HG03159 (cell line): ENCODE data around the gene DAGLA.

Experiments
- ATAC-seq: cut with Tn5 transposase; IDR thresholded peaks from one replicate; pipeline ENCODE4 v1.9.1; 2021; ENCODE audit warnings: mild to moderate bottlenecking, moderate library complexity; ENCODE audit not compliant: unreplicated experiment

The DAGLA gene

DNA sequence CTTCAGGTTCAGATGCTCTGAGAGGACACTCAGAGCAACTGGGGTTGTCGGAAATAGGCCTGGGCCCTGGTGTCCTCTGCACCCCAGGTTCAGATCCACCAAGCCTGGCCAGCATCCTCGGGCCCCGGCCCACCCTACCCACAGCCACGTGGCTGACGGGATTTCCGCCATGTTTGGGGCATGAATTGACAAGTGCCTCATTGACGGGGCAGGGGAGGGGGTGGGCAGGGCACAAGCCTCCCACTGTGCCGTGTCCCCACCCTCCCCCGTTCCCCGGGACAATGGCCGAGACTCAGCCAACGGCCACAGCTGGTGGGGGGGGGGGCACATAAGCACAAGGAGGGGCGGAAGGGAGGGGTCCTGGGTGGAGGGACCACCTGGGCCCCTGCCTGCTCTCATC lies 80.8 kb downstream of the DAGLA start:
- ATAC-seq: no peak

DNA sequence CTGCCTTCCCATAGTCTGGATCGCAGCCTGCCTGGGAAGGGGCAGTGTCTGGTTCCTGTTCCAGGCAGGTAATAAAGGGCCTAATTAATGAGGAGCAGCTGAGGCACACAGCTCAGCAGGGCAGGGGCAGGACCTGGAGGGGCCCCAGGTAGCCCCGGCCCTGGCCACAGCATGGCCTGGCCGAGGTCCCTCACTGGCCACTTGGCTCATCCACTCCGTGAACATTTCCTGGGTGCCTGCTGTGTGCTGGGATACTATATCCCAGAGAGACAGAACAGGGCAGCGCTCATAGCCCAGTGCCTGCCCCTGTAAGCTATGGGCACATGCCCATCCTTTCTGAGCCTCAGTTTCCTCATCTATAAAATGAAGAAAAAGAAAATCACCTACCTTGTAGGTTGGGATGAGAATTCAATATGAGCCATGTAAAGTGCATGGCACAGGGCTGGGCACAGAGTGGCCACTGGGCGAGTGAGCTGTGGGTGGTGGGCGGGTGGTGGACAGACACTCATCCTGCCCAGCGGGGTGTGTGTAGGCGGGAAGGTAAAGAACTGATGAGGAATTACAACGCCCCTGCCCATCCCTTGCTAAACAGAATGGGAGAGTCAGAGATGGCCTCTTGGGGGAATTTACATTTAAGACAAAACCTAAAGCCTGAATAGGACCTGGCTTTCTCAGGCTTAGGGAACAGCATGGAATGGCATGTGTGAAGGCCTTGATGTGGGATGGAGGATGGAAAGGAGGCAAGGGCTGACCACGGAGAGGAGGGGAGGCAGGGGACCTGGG lies 81.4 kb downstream of the DAGLA start:
- ATAC-seq: no peak

DNA sequence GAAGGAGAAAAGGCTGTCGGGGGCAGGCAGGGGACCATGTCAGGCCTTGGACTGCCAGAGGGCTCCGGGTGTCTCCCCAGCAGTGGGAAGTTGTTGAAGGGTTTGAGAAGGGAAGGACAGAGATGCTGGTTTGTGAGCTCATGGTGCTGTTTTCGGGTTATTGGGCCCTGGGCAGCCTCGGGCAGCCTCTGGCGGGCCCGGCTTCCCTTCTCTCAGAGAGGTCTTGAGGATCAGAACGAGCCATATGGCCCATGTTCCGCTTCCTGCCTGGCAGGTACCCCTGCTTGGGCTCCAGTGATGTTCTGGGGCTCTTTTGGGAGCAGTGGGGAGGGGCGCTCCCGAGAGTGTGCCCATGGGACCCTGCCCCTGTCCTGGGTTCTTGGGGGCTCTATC lies 82.0 kb downstream of the DAGLA start:
- ATAC-seq: no peak

DNA sequence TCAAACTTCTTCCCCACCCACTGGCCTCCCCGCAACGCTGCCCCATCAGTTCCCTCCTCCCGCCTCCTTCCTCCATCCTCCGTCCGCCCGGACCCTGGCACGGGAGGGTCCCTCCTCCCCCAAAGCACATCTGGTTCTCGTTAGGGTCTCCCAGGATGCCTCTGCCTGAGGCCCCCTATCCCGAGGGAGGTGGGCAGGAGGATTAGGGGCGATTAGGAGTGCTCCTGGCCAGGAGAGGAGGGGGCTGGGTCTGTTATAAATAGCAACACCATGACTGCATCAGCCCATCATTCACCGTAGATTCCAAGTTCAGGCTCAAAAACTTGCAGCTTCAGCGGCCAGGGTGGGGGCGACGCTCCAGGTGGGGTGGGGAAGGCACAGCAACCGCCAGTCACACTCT lies 82.6 kb downstream of the DAGLA start:
- ATAC-seq: no peak

DNA sequence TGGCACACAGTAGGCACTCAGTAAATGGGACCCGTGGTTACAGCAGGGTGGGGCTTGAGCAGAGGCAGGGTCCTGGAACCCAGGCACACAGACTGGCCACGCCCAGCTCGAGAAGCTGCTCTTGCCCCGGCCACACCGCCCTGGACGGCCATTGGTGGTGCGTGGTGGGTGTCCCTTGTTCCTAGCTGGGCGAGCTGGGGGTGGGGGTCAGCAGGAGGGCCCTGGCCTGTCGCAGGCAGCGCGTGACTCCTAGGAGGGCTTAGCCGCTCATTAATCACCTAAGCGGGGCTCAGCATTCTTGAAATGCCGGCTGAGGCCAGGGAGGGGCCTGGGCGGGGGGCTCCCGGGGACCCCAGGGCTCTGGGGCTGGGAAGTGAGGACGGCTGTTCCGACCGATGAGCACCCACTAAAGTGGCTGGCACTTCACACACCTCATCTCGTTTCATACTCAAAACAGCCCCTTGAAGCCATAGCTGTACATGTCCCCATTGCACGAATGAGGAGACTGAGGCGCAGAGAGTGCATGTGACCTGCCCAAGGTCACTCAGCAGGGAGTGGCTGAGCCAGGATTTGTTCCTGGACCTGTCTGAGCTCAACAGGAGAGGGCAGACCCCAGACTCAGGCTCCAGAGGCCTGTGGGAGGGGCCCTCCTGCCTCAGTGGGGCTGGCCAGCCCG lies 83.9 kb downstream of the DAGLA start:
- no peak for ATAC-seq

DNA sequence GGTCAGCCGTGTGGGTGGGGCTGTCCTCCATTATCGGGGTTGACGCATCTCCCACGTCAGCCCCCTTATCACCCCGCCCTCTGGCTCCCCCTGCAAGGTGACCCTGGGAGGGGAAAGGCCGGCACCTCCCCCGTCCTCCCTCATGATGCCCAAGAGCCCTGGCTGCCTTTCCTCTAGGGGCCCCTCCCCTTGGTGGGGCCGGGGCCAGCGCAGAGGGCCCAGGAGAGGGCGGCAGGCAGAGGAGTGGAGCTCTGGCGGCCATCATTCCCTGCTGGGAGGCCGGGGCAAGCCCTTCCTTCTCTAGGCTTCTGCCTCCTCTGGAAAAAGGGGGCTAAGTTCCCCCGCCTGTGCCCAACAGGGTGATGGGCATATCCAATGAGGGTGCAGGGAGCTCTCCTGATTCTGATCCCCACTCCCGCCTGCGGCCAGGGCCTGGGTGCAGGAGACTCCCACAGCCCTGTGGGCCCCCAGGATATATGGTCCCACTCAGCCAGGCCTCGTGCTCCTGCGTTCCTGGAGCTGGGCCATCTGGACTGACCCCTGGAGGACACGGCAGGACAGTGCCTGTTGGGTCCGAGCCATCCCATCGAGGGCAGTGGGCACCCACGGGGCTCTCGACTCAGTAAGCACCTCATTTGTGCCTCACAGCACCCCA lies 84.5 kb downstream of the DAGLA start:
- no peak for ATAC-seq

DNA sequence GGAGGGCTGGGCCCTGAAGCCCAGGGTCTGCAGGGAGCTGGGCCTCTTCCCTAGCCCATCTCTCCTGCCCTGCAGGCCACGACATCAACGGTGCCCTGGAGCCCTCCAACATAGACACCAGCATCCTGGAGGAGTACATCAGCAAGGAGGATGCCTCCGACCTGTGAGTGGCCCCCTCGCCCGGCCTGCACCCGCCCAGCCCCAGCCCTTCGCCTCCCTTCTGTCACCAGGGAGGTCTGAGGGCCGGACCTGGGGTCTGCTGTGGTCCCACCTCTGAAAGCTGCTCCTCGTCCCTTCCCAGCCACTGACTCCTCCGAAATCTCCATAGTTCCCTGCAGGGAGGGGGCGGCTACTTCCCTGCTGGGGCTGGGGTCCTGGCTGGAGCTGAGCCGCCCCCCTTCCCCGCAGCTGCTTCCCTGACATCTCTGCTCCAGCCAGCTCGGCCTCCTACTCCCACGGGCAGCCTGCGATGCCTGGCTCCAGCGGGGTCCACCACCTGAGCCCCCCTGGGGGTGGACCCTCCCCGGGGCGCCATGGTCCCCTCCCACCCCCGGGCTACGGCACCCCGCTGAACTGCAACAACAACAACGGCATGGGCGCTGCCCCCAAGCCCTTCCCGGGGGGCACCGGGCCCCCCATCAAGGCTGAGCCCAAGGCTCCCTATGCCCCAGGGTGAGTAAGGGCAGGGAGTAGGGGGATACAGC lies 85.5 kb downstream of the DAGLA start:
- ATAC-seq: no peak

DNA sequence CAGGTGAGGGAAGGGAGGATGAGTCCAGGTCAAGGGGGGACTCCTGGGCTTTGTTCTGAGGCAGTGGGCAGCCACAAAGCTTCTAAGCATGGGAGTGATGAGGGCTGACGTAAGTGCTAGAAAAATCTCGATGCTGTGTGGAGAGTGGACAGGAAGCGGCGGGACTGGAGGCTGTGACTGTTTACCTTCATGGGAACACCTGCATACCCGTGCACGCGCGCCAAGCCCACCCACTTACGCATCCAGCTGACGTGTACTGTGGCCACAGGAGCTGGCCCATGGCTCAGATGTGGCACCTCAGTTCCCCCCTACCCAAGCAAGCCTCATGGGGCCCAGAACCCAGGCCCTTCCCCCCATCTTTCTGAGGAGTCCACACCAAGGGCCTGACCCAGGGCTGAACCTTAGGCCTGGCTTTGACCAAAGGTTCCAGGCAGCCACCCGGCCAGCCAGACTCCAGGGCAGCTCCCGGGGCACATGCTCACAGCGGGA lies 86.2 kb downstream of the DAGLA start:
- no peak for ATAC-seq

DNA sequence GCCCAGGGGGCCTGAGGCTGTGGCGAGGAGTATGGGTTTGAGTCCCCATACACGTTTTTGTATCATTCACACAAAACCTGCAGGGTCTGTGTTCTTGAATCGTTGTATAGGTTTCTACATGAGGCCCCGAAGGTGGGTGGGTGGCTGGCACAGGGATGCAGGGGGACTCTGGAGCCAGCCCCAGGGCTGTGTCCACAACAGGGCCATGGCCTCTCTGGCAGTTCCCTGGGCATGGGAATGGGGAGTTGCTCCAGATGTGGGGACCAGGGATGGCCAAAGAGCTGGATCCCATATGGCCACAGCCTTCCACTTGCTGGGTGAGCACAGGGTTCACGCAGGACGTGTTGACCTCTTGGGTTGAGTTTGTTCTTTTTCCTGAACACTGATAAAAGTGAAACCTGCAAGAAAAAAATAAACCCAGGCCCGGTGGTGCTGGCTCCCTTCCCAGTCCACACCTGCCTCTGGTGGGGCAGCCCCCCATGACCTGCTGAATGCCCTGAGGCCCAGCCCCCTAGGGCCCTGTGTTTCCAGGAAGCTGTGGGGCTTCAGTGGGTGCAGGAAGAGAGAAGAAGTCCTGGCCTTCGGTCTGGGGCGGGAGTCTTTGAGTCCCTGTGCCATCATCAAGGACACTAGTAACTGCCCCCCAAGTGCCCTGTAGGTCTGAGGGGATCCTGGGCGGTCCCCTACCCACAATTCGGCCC lies 88.3 kb downstream of the DAGLA start:
- no peak for ATAC-seq

DNA sequence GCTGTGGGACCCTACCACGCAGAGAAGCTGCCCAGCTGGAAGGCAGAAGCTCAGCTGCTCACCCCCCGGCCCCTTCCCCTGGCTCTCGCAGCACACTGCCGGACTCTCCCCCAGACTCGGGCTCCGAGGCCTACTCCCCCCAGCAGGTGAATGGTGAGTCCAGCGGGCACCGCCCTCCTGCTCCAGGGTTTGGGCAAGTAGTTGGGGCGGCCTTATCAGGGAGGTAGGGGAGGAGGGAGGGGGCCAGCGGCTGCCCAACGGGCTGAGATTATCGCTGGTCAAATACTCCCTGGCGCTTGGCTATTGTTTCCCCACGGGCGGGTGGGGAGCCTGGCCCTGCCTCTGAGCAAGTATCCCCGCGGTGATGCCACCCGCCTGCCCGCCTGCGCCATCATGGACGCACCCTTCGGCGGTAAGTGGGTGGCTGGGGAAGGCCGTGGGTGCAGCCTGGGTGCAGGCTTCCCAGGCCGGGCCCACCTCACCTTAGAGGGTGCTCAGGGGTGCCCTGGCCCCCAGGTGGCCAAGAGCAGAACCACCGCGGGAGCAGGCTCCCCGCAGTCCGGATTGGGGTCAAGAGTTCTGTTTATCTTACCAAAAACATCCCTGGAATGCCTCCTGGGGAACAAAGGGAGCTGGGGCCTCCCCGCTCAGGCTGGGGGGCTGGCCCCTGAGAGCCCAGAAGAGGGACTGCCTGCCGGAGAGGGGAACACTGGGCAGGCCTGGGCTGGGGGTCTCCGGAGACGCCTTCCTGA lies 89.2 kb downstream of the DAGLA start:
- no peak for ATAC-seq

DNA sequence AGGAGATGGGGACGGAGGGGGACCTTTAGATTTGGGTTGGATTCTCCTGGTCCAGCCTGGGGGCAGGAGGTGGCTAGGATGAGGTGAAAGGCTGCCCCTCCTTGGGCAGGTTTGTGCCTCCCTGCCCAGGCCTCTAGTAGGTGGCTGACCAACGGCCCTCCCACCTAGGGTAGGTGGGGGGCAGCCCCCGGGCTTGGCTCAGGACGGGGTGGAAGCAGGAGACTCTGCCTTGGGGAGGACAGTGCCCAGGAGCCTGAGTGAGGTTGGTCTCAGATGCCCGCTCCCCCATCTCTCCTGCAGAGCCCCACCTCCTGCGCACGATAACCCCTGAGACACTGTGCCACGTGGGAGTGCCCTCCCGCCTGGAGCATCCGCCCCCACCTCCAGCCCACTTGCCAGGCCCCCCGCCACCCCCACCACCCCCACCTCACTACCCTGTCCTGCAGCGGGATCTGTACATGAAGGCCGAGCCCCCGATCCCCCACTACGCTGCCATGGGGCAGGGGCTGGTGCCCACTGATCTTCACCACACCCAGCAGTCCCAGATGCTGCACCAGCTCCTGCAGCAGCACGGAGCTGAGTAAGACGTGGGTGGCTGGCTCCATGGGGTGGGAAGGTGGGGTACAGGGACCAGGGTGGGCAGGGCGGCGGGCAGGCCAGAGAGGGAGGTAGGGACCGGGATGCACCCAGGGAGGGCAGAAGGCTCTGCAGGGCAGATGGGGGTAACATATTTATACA lies 89.9 kb downstream of the DAGLA start:
- ATAC-seq: no peak

DNA sequence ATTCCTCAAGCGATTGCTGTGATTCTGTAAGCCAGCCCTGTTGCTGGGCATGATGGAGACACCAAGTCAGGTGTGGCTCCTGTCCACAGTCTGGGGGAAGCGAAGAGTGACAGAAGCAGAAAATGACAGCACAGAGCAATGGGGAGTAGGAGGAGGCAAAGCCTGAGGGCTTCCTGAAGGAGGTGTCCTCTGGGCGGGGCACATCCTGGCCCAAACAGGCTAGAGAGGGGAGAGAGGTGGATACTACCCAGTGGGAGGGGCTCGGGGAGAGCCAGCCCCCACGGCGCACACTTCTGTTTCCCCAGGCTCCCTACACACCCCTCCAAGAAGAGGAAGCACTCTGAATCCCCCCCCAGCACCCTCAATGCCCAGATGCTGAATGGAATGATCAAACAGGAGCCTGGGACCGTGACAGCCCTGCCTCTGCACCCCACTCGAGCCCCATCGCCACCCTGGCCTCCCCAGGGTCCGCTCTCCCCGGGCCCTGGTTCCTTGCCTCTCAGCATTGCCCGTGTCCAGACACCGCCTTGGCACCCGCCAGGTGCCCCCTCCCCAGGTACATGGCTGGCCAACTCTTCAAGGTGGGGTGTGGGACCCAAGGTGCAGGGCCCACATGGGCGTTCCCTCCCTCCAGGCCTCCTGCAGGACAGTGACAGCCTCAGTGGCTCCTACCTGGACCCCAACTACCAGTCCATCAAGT lies 91.2 kb downstream of the DAGLA start:
- no peak for ATAC-seq

DNA sequence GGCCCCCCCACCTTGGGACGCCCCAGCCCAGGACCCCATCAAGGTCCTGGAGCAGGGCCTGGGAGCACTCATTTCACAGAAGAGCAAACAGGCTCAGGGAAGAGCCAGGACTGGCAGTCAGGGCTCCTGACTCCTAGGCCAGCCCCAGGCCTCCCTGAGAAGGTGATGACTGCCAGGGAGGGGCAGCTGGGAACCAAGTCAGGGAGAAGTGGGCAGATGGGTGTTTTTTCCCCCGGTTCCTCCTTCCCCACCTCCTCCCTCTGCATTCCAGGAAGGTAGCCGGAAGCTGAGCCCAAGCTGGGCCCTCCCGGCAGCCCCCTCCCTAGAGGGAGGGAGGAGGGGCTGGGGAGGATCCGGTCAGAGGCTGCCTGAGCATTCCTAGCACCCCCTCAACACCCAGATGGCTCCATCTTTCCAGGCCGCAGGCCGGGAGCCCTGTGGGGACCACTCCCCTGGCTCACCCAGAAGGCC lies 91.8 kb downstream of the DAGLA start:
- ATAC-seq: no peak

DNA sequence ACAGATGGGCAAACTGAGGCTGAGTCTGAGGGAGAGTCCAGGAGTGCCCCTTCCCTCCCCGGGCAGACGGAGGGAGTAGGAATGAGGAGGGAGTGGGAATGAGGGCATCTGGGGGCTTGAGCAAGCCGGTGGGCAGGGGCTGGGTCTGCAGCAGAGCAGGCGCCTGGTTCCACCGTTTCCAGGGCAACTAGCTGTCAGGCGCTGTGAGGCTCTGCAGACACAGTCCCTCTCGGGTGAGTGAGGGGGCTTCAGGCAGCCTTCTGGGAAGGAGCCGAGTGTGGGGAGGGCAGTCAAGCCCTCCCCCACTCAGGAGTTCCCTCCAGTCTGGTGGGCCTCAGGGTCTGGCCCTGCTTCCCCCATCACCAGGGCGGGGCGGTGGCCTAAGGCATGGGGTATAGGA lies 93.2 kb downstream of the DAGLA start:
- ATAC-seq: no peak

DNA sequence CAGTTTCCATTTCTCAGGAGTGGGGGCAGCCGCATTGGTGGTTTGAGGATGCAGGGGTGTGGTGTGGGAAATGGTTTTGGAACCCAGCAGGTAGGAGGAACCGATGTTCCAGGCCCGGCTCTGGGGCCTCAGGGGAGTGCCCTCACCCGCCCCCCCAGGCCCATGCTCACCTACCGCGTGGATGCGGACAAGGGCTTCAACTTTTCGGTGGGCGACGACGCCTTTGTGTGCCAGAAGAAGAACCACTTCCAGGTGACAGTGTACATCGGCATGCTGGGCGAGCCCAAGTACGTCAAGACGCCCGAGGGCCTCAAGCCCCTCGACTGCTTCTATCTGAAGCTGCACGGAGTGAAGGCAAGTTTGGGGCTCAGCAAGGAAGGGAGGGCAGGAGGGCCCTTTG lies 93.6 kb downstream of the DAGLA start:
- no peak for ATAC-seq

DNA sequence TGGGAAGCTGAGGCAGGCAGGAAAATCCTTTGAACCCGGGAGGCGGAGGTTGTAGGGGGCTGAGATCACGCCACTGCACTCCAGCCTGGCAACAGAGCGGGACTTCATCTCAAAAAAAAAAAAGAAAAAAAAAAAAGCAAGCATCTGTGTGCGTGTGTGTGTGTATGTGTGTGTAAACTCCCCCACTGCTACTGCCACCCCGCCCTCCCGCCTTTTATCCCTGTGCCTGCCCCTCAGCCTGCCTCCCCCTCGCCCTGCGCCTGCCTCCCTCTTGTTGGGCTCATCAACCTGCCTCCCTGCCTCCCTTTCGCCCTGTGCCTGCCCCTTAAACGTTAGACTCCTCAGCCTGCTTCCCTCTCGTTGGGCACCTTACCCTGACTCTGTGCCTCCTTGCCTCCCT lies 94.2 kb downstream of the DAGLA start:
- ATAC-seq: no peak

DNA sequence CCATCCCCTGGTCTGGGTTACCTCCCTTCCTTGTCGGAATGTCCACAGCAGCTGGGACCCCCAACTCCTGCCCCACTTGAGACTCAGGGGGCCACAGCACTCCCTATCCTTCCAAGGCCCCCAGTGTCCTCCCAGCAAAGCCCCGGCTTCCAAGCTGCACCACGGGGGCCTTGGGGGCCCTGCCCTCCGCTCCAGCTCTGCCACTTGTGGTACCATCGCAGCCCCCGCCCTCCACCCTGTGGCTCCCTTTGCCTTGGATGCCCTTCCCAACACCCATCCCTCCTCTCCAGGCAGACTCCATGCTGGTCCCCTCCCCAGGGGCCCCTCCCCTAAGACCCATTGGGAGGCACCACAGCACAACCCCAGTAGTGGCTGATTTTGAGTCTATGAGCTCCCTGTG lies 94.9 kb downstream of the DAGLA start:
- ATAC-seq: no peak
